Endothelial cell of umbilical vein (primary cell): ENCODE measurements around the gene NAALADL1. TPM values are rescaled to one million over a fixed set of nuclear protein-coding genes. Genes with fewer than 3 reads are reported as not detected.

ENCODE experiments used
- BruUV-seq: library from RNA; stranded (reverse); fragments of 400-500 nt; replicated peaks from 2 replicates; lab custom pipeline; 2021; lab: Mats Ljungman, UMichigan
- CTCF ChIA-PET: fragments of 300-600, 350-600 bp; sonication (Branson Sonifier 250); formaldehyde crosslinking; loops from one replicate; lab custom pipeline; 2021; ENCODE audit warnings: antibody characterized with exemption, inconsistent platforms; lab: Charles Lee
- POLR2A ChIA-PET: fragments of 300-600, 350-600 bp; sonication (Branson Sonifier 250); formaldehyde crosslinking; loops from one replicate; lab custom pipeline; 2021; ENCODE audit warnings: antibody characterized with exemption, inconsistent platforms; lab: Charles Lee
- DNase-seq: peaks from one replicate; pipeline ENCODE4 v3.0.0-alpha.2; 2011; ENCODE audit warnings: low read depth, low spot score
- FAIRE-seq: peaks from 2 replicates; lab custom pipeline; 2011; peaks lifted over from hg19 to GRCh38; lab: Jason Lieb, UNC
- H2AFZ ChIP-seq: 2 replicates; pipeline ENCODE4 v1.6.0; 2012; ENCODE audit warnings: low read depth, low read length, control low read depth, inconsistent platforms
- H3K27ac ChIP-seq: 2 replicates; pipeline ENCODE4 v1.5.1; 2011; ENCODE audit warnings: low read depth, mild to moderate bottlenecking, control low read depth, low read length, moderate library complexity; ENCODE audit not compliant: insufficient read depth
- H3K27me3 ChIP-seq, 2 experiments: 2 replicates each; pipeline versions ENCODE4 v1.6.0 to v1.6.1; 2011; ENCODE audit warnings: low read length in 2 of 2, mixed read lengths in 1 of 2; ENCODE audit not compliant: control insufficient read depth in 2 of 2, insufficient read depth in 2 of 2
- H3K36me3 ChIP-seq, 2 experiments: 2 replicates in 1 of 2; 3 replicates in 1 of 2; pipeline ENCODE4 v1.5.1; 2011; ENCODE audit warnings: low read length in 2 of 2, mild to moderate bottlenecking in 1 of 2, moderate library complexity in 1 of 2; ENCODE audit not compliant: control insufficient read depth in 2 of 2, insufficient read depth in 2 of 2; ENCODE audit errors: extremely low read depth in 1 of 2
- H3K4me1 ChIP-seq: 3 replicates; pipeline ENCODE4 v1.5.1; 2011; ENCODE audit warnings: mild to moderate bottlenecking, low read length; ENCODE audit not compliant: control insufficient read depth, insufficient read depth; ENCODE audit errors: extremely low read depth
- H3K4me2 ChIP-seq: 2 replicates; pipeline ENCODE4 v1.6.1; 2011; ENCODE audit warnings: low read length, control low read depth, mixed read lengths; ENCODE audit not compliant: insufficient read depth
- H3K4me3 ChIP-seq, 3 experiments: fragments of 200-600 bp in 1 of 3; sonication (generic), shearing (Covaris generic) in 1 of 3; replicated peaks in 1 of 3; 2 replicates each; pipeline ENCODE4 v1.5.1; 2011 to 2016; ENCODE audit warnings: control low read depth in 3 of 3, low read length in 3 of 3, mild to moderate bottlenecking in 2 of 3, inconsistent platforms in 1 of 3, low read depth in 1 of 3, moderate library complexity in 1 of 3; ENCODE audit not compliant: insufficient read depth in 1 of 3
- H3K79me2 ChIP-seq: 2 replicates; pipeline ENCODE4 v1.6.0; 2012; ENCODE audit warnings: low read length, inconsistent platforms; ENCODE audit not compliant: control insufficient read depth, insufficient read depth
- H3K9ac ChIP-seq: replicated peaks from 2 replicates; pipeline ENCODE3; 2011; ENCODE audit warnings: low read length, control low read depth; ENCODE audit not compliant: insufficient read depth; ENCODE audit errors: extremely low read depth
- H3K9me1 ChIP-seq: replicated peaks from 3 replicates; pipeline ENCODE4 v1.6.0; 2011; ENCODE audit warnings: mild to moderate bottlenecking, low read length; ENCODE audit not compliant: control insufficient read depth, insufficient read depth; ENCODE audit errors: extremely low read depth
- H3K9me3 ChIP-seq: replicated peaks from 2 replicates; pipeline ENCODE4 v1.5.1; 2012; ENCODE audit warnings: low read length, inconsistent platforms; ENCODE audit not compliant: control insufficient read depth, insufficient read depth
- H4K20me1 ChIP-seq: replicated peaks from 2 replicates; pipeline ENCODE3; 2011; ENCODE audit warnings: mild to moderate bottlenecking, low read length; ENCODE audit not compliant: control insufficient read depth, insufficient read depth; ENCODE audit errors: extremely low read depth
- EZH2 ChIP-seq: IDR thresholded peaks from 2 replicates; pipeline ENCODE4 v1.6.1; 2012; ENCODE audit warnings: borderline replicate concordance, low read depth, mild to moderate bottlenecking, moderate library complexity, low read length, inconsistent platforms; ENCODE audit not compliant: severe bottlenecking
- FOS ChIP-seq: IDR thresholded peaks from 2 replicates; pipeline ENCODE4 v1.6.1; 2011; ENCODE audit warnings: mild to moderate bottlenecking, low read length, moderate library complexity, borderline replicate concordance; ENCODE audit not compliant: insufficient read depth
- GATA2 ChIP-seq: IDR thresholded peaks from 2 replicates; pipeline ENCODE4 v1.7.0; 2011; ENCODE audit warnings: low read depth, mild to moderate bottlenecking, moderate library complexity, mixed read lengths, low read length; ENCODE audit not compliant: insufficient read length, insufficient read depth
- JUN ChIP-seq: IDR thresholded peaks from 2 replicates; pipeline ENCODE4 v1.6.1; 2011; ENCODE audit warnings: borderline replicate concordance, low read depth; ENCODE audit not compliant: insufficient read length, insufficient read depth
- MYC ChIP-seq: IDR thresholded peaks from one replicate; pipeline ENCODE4 v1.6.1; 2011; ENCODE audit warnings: mild to moderate bottlenecking, low read depth, low read length
- POLR2A ChIP-seq: IDR thresholded peaks from 2 replicates; pipeline ENCODE4 v1.6.1; 2012; ENCODE audit warnings: low read depth, mild to moderate bottlenecking, control low read depth, low read length
- POLR2AphosphoS5 ChIP-seq: IDR thresholded peaks from 2 replicates; pipeline ENCODE4 v1.6.1; 2012; ENCODE audit warnings: low read depth, mild to moderate bottlenecking, control low read depth, low read length, moderate library complexity; ENCODE audit not compliant: insufficient read depth
- dilution Hi-C: fragments of 300-500 bp; cut with MboI; formaldehyde crosslinking; loops from one replicate; pipeline ENCODE4 v1.15.0; 2019; ENCODE audit warnings: low sequenced_read_pairs; ENCODE audit not compliant: extremely low pct_ligation_motif_present
- intact Hi-C: fragments of 100-400 bp; cut with micrococcal nuclease; formaldehyde crosslinking; loops from one replicate; pipeline ENCODE4 v1.10.0; 2022
- polyA plus RNA-seq, 4 experiments: library from polyadenylated mRNA; depleted of rRNA in 3 of 4; stranded (reverse) in 3 of 4; unstranded in 1 of 4; fragments of >200 nt; gene quantifications; 2 replicates each; pipeline versions ENCODE4 v1.2.1 to v1.2.3, GENCODE V29; 2011 to 2012; ENCODE audit warnings: missing spikeins in 1 of 4
- total RNA-seq: library from RNA; stranded (reverse); gene quantifications from 2 replicates; pipeline ENCODE4 v1.2.3, GENCODE V29; 2021
- TF ChIP-seq, protein P1 (sequence below): IDR thresholded peaks from 2 replicates; pipeline ENCODE4 v1.6.1; 2011; ENCODE audit not compliant: insufficient read depth, insufficient read length
- TF ChIP-seq, protein P2 (sequence below), 2 donors: IDR thresholded peaks; 1 replicate in 1 of 2; 2 replicates in 1 of 2; pipeline ENCODE4 v1.5.1; 2011; ENCODE audit warnings: low read length in 2 of 2, mild to moderate bottlenecking in 2 of 2, moderate library complexity in 2 of 2, control low read depth in 1 of 2, inconsistent platforms in 1 of 2, low read depth in 1 of 2; ENCODE audit not compliant: insufficient read depth in 1 of 2; ENCODE audit errors: extremely low read depth in 1 of 2

Gene NAALADL1
- total and polyA plus RNA-seq, 2 donors (not counting 3 experiments of a cell fraction or from before 2014, with no cell fraction given), result 6.8 to 13.9 TPM

- no peaks in the 10 kb centered on the region for H3K9me1 ChIP-seq
- DNase-seq (no peak), FAIRE-seq (no peak)
- H2AFZ ChIP-seq, result no peak overlapping the region
- no peaks in the 10 kb centered on the region for H3K36me3 ChIP-seq
- intact Hi-C loops, result no loop called here
- no peaks in the 10 kb centered on the region for H3K27me3 ChIP-seq
- H3K9ac ChIP-seq, result no peak overlapping the region
- H3K4me3 ChIP-seq, result no peak overlapping the region
- ChIA-PET POLR2A (no interaction called here), CTCF (interaction anchor here (1.0 kb wide), 1 partner anchor 18 kb away, joined by 3 read pairs; no protein-coding TSS in a partner anchor)
- no peaks in the 10 kb centered on the region for H3K79me2 ChIP-seq
- H3K4me1 ChIP-seq, result no peaks in the 10 kb centered on the region
- TF ChIP-seq POLR2A (no peak), FOS (no peak), JUN (no peak), GATA2 (no peak), MYC (no peak), POLR2AphosphoS5 (no peak), EZH2 (no peak)
- TF ChIP-seq, protein P1, sequence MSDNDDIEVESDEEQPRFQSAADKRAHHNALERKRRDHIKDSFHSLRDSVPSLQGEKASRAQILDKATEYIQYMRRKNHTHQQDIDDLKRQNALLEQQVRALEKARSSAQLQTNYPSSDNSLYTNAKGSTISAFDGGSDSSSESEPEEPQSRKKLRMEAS, result no peak
- TF ChIP-seq, protein P2, sequence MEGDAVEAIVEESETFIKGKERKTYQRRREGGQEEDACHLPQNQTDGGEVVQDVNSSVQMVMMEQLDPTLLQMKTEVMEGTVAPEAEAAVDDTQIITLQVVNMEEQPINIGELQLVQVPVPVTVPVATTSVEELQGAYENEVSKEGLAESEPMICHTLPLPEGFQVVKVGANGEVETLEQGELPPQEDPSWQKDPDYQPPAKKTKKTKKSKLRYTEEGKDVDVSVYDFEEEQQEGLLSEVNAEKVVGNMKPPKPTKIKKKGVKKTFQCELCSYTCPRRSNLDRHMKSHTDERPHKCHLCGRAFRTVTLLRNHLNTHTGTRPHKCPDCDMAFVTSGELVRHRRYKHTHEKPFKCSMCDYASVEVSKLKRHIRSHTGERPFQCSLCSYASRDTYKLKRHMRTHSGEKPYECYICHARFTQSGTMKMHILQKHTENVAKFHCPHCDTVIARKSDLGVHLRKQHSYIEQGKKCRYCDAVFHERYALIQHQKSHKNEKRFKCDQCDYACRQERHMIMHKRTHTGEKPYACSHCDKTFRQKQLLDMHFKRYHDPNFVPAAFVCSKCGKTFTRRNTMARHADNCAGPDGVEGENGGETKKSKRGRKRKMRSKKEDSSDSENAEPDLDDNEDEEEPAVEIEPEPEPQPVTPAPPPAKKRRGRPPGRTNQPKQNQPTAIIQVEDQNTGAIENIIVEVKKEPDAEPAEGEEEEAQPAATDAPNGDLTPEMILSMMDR (IDR thresholded peaks at IDR 0.05; ENCODE audit: extremely low read depth in 1 of 2, insufficient read depth in 1 of 2, low read depth in 1 of 2, low read length in 2 of 2), result no peak
- no peak overlapping the region for H3K27ac ChIP-seq
- BruUV-seq, result no TSS peak
- no peaks in the 10 kb centered on the region for H4K20me1 ChIP-seq
- no peaks in the 10 kb centered on the region for H3K9me3 ChIP-seq
- H3K4me2 ChIP-seq, result no peak overlapping the region
- dilution Hi-C loops, result no loop called here
Measured at GRCh38 chr11:65058012-65058411, 341 bp downstream of the NAALADL1 start.
